Neural progenitor cell (in vitro differentiated cells): Measurements from ENCODE around the gene ADAM17.
"Not testable (repeated sequence)": the region's sequence is repeated elsewhere in the genome, so short reads cannot be mapped to it uniquely, and the experiment has no call there.

Experiments used
- CTCF ChIP-seq: fragments of 200-600 bp; sonication (generic); IDR thresholded peaks from 2 replicates; pipeline ENCODE4 v1.5.1; 2017; ENCODE audit warnings: antibody characterized with exemption, mild to moderate bottlenecking
- EZH2phosphoT487 ChIP-seq: fragments of 200-600 bp; sonication (generic); IDR thresholded peaks from 2 replicates; pipeline ENCODE4 v1.6.1; 2017; ENCODE audit warnings: antibody characterized with exemption

- TF ChIP-seq CTCF, EZH2phosphoT487: not testable (repeated sequence)
Observed at GRCh38 chr2:9584902-9585301, 29.3 kb upstream of the ADAM17 start.
